A673 (cell line): Measurements from ENCODE around the gene SEC31A. TPM values are rescaled to one million over a fixed set of nuclear protein-coding genes. Genes with fewer than 3 reads are reported as not detected.
"Not testable (repeated sequence)": the region's sequence is repeated elsewhere in the genome, so short reads cannot be mapped to it uniquely, and the experiment has no call there.

Experiments used
- BruUV-seq: library from RNA; stranded (reverse); fragments of 400-500 nt; replicated peaks from 2 replicates; lab custom pipeline; 2021; lab: Mats Ljungman, UMichigan
- CTCF ChIA-PET: fragments of 300-600 bp; sonication (Branson Sonifier 250); formaldehyde crosslinking; loops from one replicate; lab custom pipeline; 2022; ENCODE audit warnings: antibody characterized with exemption; lab: Charles Lee
- POLR2A ChIA-PET: fragments of 300-600 bp; sonication (Branson Sonifier 250); formaldehyde crosslinking; loops from one replicate; lab custom pipeline; 2022; ENCODE audit warnings: antibody characterized with exemption; ENCODE audit not compliant: low non-redundant PET; lab: Charles Lee
- DNase-seq: peaks from one replicate; pipeline ENCODE4 v3.0.0-alpha.2; 2015; ENCODE audit warnings: low spot score
- H3K27ac ChIP-seq: fragments of 200-600 bp; sonication (generic); 2 replicates; pipeline ENCODE4 v1.5.1; 2016; ENCODE audit warnings: mixed run types, low read depth, mild to moderate bottlenecking, mixed read lengths, antibody characterized with exemption, low read length; ENCODE audit not compliant: poor library complexity, severe bottlenecking
- H3K27me3 ChIP-seq: fragments of 200-600 bp; sonication (generic); replicated peaks from 2 replicates; pipeline ENCODE4 v1.6.1; 2017; ENCODE audit warnings: mixed run types, low read depth, mild to moderate bottlenecking, mixed read lengths, antibody characterized with exemption, low read length; ENCODE audit not compliant: insufficient read depth, poor library complexity
- H3K36me3 ChIP-seq: fragments of 200-600 bp; sonication (generic); 2 replicates; pipeline ENCODE4 v1.6.1; 2016; ENCODE audit warnings: mixed run types, mild to moderate bottlenecking, mixed read lengths, antibody characterized with exemption, low read length; ENCODE audit not compliant: insufficient read depth, poor library complexity, severe bottlenecking
- H3K4me1 ChIP-seq: fragments of 200-600 bp; sonication (generic); 2 replicates; pipeline ENCODE4 v1.6.1; 2017; ENCODE audit warnings: mixed run types, mild to moderate bottlenecking, mixed read lengths, antibody characterized with exemption, low read length; ENCODE audit not compliant: insufficient read depth, poor library complexity, severe bottlenecking
- H3K4me3 ChIP-seq: fragments of 200-600 bp; sonication (generic); 2 replicates; pipeline ENCODE4 v1.5.1; 2016; ENCODE audit warnings: low read depth, mixed run types, mild to moderate bottlenecking, mixed read lengths, low read length; ENCODE audit not compliant: poor library complexity, severe bottlenecking
- H3K9me3 ChIP-seq: fragments of 200-600 bp; sonication (generic); 2 replicates; pipeline ENCODE4 v1.6.1; 2016; ENCODE audit warnings: mixed run types, low read depth, mild to moderate bottlenecking, mixed read lengths, antibody characterized with exemption, low read length; ENCODE audit not compliant: poor library complexity, severe bottlenecking
- CTCF ChIP-seq: fragments of 300-800, 200-600 bp; sonication (generic); conservative IDR thresholded peaks from 2 replicates; pipeline ENCODE4 v1.5.1; 2017; ENCODE audit warnings: low read depth, mild to moderate bottlenecking, antibody characterized with exemption, low read length, moderate library complexity, mixed read lengths
- EZH2 ChIP-seq: fragments of 200-600 bp; sonication (generic); IDR thresholded peaks from 2 replicates; pipeline ENCODE4 v1.6.1; 2017; ENCODE audit warnings: borderline replicate concordance, low read depth, mild to moderate bottlenecking, mixed read lengths, antibody characterized with exemption, low read length; ENCODE audit not compliant: poor library complexity, severe bottlenecking
- intact Hi-C: fragments of 100-400 bp; cut with micrococcal nuclease; formaldehyde crosslinking; loops from one replicate; pipeline ENCODE4 v1.10.0; 2022; ENCODE audit not compliant: unreplicated experiment
- total RNA-seq: library from RNA; stranded (reverse); gene quantifications from 2 replicates; pipeline ENCODE4 v1.2.3, GENCODE V29; 2021

The SEC31A gene
- total RNA-seq, 1 experiment from 2014 or later = 96.9 TPM

DNA sequence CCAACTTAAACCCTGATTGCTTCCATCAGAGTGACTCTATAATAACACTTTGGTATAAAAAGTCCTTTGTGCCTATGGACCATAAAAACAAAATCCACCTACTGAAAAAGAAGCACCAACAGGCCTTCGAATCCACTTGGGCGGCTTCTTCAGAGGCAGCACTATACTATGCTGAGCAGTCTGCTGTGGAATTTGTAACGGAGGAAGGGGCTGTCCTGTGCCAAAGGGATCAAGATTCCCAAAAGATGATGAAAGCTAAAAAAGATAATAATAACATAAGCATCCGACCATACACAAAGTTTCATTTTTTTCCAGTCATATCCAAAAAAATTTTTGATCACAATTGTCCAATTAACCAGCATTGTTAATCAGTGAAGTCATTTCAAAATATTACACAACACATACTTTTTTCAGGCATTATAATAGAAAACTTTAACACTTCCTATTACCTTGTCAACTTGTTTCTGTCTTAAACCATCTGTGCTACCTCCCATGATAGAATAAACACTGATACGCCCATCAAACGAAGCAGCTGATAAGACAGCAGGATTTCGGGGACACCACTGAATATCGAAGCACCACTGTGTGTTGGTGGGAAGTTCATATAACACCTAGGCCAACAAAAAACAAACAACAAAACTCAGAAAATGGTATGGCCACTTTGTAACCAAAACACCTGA lies 24.1 kb downstream of the SEC31A start:
- Histone ChIP-seq H3K36me3 (peaks cover 51% of the 10 kb centered on the region), H3K4me3 (no peak overlapping the region), H3K4me1 (no peaks in the 10 kb centered on the region), H3K27me3 (no peaks in the 10 kb centered on the region), H3K27ac (no peak overlapping the region), H3K9me3 (no peaks in the 10 kb centered on the region)
- intact Hi-C loops = no loop called here
- ChIA-PET POLR2A (no interaction called here), CTCF (interaction anchor here (0.6 kb wide), 1 partner anchor 404 kb away, joined by 7 read pairs; no protein-coding TSS in a partner anchor)
- DNase-seq = no peak
- TF ChIP-seq EZH2 = no peak
- no peak for TF ChIP-seq CTCF
- BruUV-seq = no TSS peak

DNA sequence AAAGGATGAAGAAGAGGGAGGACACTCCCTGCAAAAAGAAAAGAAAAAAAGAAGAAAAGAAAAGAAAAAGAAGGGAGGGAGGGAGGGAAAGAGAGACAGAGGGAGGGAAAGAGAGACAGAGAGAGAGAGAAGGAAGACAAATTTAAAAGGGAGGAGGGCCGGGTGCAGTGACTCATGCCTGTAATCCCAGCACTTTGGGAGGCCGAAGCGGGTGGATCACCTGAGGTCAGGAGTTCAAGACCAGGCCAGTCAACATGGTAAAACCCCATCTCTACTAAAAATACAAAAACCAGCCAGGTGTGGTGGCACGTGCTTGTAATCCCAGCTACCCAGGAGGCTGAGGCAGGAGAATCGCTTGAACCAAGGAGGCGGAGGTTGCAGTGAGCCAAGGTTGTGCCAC lies 24.9 kb downstream of the SEC31A start:
- BruUV-seq, DNase-seq, H3K27me3 ChIP-seq, POLR2A ChIA-PET, H3K4me1 ChIP-seq, H3K27ac ChIP-seq, H3K9me3 ChIP-seq, H3K4me3 ChIP-seq, CTCF ChIA-PET, intact Hi-C loops: not testable (repeated sequence)
- H3K36me3 ChIP-seq = peaks cover 48% of the 10 kb centered on the region

DNA sequence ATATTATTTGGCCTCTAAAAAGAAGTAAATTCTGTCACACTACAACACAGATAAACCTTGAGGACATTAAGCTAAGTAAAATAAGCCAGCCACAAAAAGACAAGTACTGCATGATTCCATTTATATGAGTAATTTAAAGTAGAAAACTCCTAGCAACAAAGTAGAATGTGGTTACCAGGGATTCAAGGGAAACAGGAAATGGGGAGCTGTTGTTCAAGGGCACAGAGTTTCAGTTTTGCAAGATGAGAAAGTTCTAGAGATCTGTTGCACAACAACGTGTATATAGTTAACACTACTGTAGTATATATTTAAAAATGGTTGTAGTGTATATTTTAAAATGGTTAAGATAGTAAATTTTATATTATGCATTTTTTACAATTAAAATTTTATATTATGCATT lies 25.4 kb downstream of the SEC31A start:
- TF ChIP-seq EZH2 (no peak), CTCF (no peak)

More for the DNA sequence above, 25.4 kb downstream of the SEC31A start:
- DNase-seq = peak; percentile 30
- Histone ChIP-seq H3K9me3 (no peaks in the 10 kb centered on the region), H3K36me3 (peaks cover 44% of the 10 kb centered on the region), H3K27ac (no peak overlapping the region), H3K4me1 (no peaks in the 10 kb centered on the region), H3K4me3 (no peak overlapping the region), H3K27me3 (no peaks in the 10 kb centered on the region)
- intact Hi-C loops = no loop called here
- POLR2A ChIA-PET = no interaction called here
- CTCF ChIA-PET = no interaction called here
- no TSS peak for BruUV-seq
